ENCODE measurements around the gene PAFAH1B1.

DNA sequence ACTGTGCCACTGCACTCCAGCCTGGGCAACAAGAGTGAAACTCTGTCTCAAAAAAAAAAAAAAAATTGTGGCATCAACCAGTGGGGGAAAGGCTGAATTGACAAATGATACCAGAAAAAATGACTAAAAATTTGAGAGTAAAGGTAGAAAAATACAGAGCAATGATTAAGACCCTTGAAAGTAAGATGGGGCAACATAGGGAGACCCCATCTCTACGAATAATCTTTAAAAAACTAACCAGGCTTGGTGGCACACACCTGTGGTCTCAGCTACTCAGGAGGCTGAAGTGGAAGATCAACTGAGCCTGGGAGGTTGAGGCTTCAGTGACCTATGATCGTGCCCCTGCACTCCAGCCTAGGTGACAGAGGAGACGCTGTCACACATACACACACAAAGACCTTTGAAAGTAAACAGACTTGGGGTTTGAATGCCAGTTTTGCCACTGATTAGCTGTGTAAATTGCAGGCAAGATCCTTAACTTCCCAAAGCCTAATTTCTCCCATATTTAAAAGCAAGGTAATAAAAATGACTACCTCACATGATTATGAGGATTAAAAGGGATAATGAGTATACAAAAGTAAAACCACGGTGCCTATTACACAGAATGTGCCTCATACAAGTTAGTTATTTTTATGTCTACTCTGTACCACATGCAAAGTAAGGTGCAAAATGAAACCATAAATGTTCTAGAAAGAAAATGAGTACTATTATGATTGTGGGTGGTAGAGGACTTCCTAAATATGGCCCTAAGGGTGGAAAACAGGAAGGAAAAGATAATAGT is 21.7 kb upstream of the PAFAH1B1 start:
- TF ChIP-seq TAF1 (IDR thresholded peaks at IDR 0.05; ENCODE audit: low read depth) (no peak), EP300 (IDR thresholded peaks at IDR 0.05; ENCODE audit: borderline replicate concordance) (no peak), CEBPB (IDR thresholded peaks at IDR 0.05) (no peak), RAD21 (IDR thresholded peaks at IDR 0.05; ENCODE audit: low read depth) (no peak), YY1 (IDR thresholded peaks at IDR 0.05; ENCODE audit: low read depth) (no peak), NFIC (IDR thresholded peaks at IDR 0.05) (no peak), ZBTB7A (IDR thresholded peaks at IDR 0.05; ENCODE audit: low read depth) (no peak)
- TF ChIP-seq, protein P1, sequence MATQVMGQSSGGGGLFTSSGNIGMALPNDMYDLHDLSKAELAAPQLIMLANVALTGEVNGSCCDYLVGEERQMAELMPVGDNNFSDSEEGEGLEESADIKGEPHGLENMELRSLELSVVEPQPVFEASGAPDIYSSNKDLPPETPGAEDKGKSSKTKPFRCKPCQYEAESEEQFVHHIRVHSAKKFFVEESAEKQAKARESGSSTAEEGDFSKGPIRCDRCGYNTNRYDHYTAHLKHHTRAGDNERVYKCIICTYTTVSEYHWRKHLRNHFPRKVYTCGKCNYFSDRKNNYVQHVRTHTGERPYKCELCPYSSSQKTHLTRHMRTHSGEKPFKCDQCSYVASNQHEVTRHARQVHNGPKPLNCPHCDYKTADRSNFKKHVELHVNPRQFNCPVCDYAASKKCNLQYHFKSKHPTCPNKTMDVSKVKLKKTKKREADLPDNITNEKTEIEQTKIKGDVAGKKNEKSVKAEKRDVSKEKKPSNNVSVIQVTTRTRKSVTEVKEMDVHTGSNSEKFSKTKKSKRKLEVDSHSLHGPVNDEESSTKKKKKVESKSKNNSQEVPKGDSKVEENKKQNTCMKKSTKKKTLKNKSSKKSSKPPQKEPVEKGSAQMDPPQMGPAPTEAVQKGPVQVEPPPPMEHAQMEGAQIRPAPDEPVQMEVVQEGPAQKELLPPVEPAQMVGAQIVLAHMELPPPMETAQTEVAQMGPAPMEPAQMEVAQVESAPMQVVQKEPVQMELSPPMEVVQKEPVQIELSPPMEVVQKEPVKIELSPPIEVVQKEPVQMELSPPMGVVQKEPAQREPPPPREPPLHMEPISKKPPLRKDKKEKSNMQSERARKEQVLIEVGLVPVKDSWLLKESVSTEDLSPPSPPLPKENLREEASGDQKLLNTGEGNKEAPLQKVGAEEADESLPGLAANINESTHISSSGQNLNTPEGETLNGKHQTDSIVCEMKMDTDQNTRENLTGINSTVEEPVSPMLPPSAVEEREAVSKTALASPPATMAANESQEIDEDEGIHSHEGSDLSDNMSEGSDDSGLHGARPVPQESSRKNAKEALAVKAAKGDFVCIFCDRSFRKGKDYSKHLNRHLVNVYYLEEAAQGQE (IDR thresholded peaks at IDR 0.05; ENCODE audit: low read depth), result no peak
- TF ChIP-seq, protein P2, sequence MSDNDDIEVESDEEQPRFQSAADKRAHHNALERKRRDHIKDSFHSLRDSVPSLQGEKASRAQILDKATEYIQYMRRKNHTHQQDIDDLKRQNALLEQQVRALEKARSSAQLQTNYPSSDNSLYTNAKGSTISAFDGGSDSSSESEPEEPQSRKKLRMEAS (IDR thresholded peaks at IDR 0.05), result no peak
- TF ChIP-seq, protein P3, sequence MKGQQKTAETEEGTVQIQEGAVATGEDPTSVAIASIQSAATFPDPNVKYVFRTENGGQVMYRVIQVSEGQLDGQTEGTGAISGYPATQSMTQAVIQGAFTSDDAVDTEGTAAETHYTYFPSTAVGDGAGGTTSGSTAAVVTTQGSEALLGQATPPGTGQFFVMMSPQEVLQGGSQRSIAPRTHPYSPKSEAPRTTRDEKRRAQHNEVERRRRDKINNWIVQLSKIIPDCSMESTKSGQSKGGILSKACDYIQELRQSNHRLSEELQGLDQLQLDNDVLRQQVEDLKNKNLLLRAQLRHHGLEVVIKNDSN (IDR thresholded peaks at IDR 0.05), result no peak

Measured in Ishikawa (cell line).